GM12873 (cell line): Measurements from ENCODE around the gene ZNF423.

ENCODE experiments used
- CTCF ChIP-seq: IDR thresholded peaks from 2 replicates; pipeline ENCODE4 v1.5.1; 2012; ENCODE audit warnings: low read depth, mild to moderate bottlenecking, moderate library complexity, low read length, control low read depth; ENCODE audit not compliant: insufficient read depth; ENCODE audit errors: missing control alignments

ZNF423 gene

DNA sequence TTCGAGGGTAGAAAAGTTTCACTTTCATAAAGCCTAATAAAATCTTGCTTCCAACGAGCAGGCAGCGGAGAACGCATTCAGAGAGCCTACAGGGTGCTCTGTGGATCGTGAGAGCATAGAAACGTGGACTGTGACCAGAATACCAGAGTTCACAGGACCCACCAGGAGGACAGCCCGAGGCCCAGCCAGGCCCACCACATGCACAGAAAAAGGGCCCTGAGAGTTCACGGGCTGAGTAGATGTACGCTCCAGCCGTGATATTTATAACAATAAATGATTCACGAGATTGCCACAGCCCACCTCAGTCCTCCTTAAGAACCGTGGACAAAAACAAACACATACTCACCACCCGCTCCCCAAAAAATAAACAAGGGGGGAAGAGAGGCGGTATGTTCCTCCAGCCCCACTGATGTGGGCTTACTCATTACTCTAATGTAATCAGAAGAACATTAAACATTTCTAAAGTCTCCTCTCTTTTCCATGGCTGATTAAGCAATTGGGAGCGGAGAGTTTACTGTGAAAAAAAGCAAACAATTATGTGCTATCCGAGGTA lies 275.1 kb downstream of the ZNF423 start:
- TF ChIP-seq CTCF, result no peak

- no peak for TF ChIP-seq CTCF
Measured at GRCh38 chr16:49578435-49579024, 277.4 kb downstream of the ZNF423 start.

GRCh38 chr16:49578018-49578417 lies 277.9 kb downstream of the ZNF423 start:
- no peak for TF ChIP-seq CTCF

GRCh38 chr16:49576941-49577340 lies 279.0 kb downstream of the ZNF423 start:
- no peak for TF ChIP-seq CTCF

DNA sequence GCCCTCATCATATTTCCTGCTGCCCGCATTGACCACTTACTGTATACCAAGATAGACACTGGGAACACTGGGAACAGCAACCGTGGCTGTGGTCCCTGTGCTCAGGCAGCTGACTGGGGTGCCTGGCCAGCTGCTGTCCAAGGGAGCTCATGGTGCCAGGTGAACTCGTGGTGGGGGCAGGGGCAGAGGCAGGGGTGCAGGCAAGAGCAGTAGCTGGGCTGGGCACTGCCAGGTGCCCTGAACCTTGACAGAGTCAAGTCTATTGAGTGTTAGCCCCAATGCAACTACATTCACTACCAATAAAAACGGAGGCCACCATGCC lies 279.8 kb downstream of the ZNF423 start:
- TF ChIP-seq CTCF, result no peak

GRCh38 chr16:49575346-49576172 lies 280.4 kb downstream of the ZNF423 start:
- TF ChIP-seq CTCF, result no peak

GRCh38 chr16:49574826-49575225 lies 281.1 kb downstream of the ZNF423 start:
- no peak for TF ChIP-seq CTCF
